ENCODE measurements around the gene TMEM207. TPM values are rescaled to one million over a fixed set of nuclear protein-coding genes. Genes with fewer than 3 reads are reported as not detected.
A peak's percentile ranks its signal among the peaks of the same experiment; 100 is the strongest.

Gene TMEM207
- total RNA-seq, 1 experiment from 2014 or later, result not detected

DNA sequence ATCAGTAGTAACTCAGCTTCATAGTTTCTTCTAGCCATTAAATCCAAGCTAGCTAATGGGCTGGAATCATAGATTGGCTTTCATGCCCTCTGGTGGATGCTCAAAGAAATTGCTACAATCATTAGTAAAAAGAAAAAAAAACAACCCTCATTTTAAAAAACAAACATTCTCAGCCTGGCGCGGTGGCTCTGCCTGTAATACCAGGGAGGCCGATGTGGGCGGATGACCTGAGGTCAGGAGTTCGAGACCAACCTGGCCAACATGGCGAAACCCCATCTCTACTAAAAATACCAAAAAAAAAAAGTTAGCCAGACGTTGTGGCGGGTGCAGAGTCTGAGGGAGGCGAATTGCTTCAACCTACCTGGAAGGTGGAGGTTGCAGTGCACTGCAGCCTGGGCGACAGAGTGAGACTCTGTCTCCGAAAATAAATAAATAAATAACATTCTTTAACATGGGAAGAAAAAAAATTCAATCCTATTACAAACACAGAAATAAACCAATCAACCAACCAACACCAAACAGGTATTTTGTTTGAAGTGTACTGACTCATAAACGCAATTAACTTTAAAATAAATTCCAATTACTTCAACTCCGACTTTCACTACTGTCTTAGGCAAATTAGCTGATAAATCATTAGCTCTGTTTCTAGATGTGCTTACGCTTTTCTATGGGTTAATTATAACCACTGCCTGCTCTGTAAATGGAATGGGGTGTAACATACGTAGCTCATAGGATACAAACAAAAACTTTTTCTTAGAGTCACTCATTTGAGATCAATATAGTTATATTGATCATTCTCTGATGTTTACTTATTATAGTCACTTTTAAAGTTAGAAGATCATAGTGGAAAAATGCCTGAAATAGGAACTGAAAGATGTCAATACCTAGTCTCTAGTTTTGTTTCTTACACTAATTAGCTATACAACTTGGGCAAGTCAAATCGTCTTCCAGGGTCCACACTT is 24.9 kb downstream of the TMEM207 start:
- CTCF ChIA-PET, result interaction anchor here (0.6 to 1.5 kb wide), 9 partner anchors 11 to 471 kb away, joined by 3 to 12 read pairs (median 4); partner anchors contain the start of genes CLDN1 and IL1RAP
- TF ChIP-seq, protein P1, sequence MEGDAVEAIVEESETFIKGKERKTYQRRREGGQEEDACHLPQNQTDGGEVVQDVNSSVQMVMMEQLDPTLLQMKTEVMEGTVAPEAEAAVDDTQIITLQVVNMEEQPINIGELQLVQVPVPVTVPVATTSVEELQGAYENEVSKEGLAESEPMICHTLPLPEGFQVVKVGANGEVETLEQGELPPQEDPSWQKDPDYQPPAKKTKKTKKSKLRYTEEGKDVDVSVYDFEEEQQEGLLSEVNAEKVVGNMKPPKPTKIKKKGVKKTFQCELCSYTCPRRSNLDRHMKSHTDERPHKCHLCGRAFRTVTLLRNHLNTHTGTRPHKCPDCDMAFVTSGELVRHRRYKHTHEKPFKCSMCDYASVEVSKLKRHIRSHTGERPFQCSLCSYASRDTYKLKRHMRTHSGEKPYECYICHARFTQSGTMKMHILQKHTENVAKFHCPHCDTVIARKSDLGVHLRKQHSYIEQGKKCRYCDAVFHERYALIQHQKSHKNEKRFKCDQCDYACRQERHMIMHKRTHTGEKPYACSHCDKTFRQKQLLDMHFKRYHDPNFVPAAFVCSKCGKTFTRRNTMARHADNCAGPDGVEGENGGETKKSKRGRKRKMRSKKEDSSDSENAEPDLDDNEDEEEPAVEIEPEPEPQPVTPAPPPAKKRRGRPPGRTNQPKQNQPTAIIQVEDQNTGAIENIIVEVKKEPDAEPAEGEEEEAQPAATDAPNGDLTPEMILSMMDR (IDR thresholded peaks at IDR 0.05; ENCODE audit: insufficient read depth in 1 of 2, low read depth in 1 of 2, low read length in 1 of 2, severe bottlenecking in 1 of 2, unreplicated experiment in 1 of 2), result peak; percentile 57 to 66
- BruUV-seq (replicated peaks), result TSS peak; percentile 100
- no peaks in the 10 kb centered on the region for H3K36me3 ChIP-seq (ENCODE audit: control insufficient read depth, insufficient read depth, low read length)
- H3K9me3 Mint-ChIP-seq (ENCODE audit: unreplicated experiment), result no peaks in the 10 kb centered on the region
- DNase-seq, result peak; percentile 75 to 76
- H3K4me1 ChIP-seq, result no peaks in the 10 kb centered on the region
- no peak overlapping the region for H3K4me3 ChIP-seq (ENCODE audit: low read depth, low read length)
- no peak overlapping the region for H3K27ac Mint-ChIP-seq (ENCODE audit: unreplicated experiment)
- H3K36me3 Mint-ChIP-seq (ENCODE audit: insufficient read depth, unreplicated experiment), result peaks cover 7% of the 10 kb centered on the region
- POLR2A ChIA-PET, result no interaction called here
- no peak overlapping the region for H3K4me3 Mint-ChIP-seq (ENCODE audit: unreplicated experiment)
- no peaks in the 10 kb centered on the region for H3K4me1 Mint-ChIP-seq (ENCODE audit: low read depth, unreplicated experiment)
- no peaks in the 10 kb centered on the region for H3K27me3 ChIP-seq (replicated peaks; ENCODE audit: control insufficient read depth, insufficient read depth, low read length)
- H3K27me3 Mint-ChIP-seq (ENCODE audit: insufficient read depth, unreplicated experiment), result peaks cover 2% of the 10 kb centered on the region
- intact Hi-C loops (cut with micrococcal nuclease; ENCODE audit: unreplicated experiment), result loop anchor here (1.0 to 5.0 kb wide), 5 partner anchors 40 to 463 kb away; partner anchors contain the start of gene CLDN1
- no peaks in the 10 kb centered on the region for H3K9me3 ChIP-seq

DNA sequence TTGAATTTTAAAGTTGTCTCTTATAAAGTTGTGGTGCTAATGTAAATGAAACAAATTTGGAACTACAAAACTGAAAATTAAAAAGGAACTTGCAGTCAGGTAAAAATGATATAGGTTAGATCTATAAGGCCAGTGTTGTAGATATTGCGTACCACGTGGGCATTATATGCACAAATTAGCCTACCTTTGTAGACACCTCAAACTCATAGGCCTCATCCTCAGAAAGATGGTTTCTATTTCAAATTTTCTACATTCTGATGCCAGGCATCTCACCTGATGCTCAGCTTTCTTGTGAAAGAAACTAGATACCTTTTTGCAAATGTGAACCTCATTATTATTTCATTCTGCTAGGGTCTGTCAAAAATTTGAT is 25.6 kb downstream of the TMEM207 start:
- no peak for DNase-seq
- no peaks in the 10 kb centered on the region for H3K27me3 ChIP-seq (replicated peaks; ENCODE audit: control insufficient read depth, insufficient read depth, low read length)
- POLR2A ChIA-PET, result no interaction called here
- intact Hi-C loops (cut with micrococcal nuclease; ENCODE audit: unreplicated experiment), result loop anchor here (1.0 to 5.0 kb wide), 5 partner anchors 40 to 463 kb away; partner anchors contain the start of gene CLDN1
- no peak overlapping the region for H3K27ac Mint-ChIP-seq (ENCODE audit: unreplicated experiment)
- H3K27me3 Mint-ChIP-seq (ENCODE audit: insufficient read depth, unreplicated experiment), result peaks cover 2% of the 10 kb centered on the region
- H3K36me3 Mint-ChIP-seq (ENCODE audit: insufficient read depth, unreplicated experiment), result peaks cover 7% of the 10 kb centered on the region
- no peak overlapping the region for H3K4me3 ChIP-seq (ENCODE audit: low read depth, low read length)
- BruUV-seq (replicated peaks), result no TSS peak
- no peak overlapping the region for H3K4me3 Mint-ChIP-seq (ENCODE audit: unreplicated experiment)
- no peaks in the 10 kb centered on the region for H3K9me3 Mint-ChIP-seq (ENCODE audit: unreplicated experiment)
- TF ChIP-seq, protein P1 (IDR thresholded peaks at IDR 0.05; ENCODE audit: insufficient read depth in 1 of 2, low read depth in 1 of 2, low read length in 1 of 2, severe bottlenecking in 1 of 2, unreplicated experiment in 1 of 2), result no peak
- CTCF ChIA-PET, result interaction anchor here (0.6 to 1.5 kb wide), 9 partner anchors 10 to 471 kb away, joined by 3 to 12 read pairs (median 4); partner anchors contain the start of genes CLDN1 and IL1RAP
- H3K4me1 ChIP-seq, result no peaks in the 10 kb centered on the region
- H3K9me3 ChIP-seq, result no peaks in the 10 kb centered on the region
- H3K4me1 Mint-ChIP-seq (ENCODE audit: low read depth, unreplicated experiment), result no peaks in the 10 kb centered on the region
- no peaks in the 10 kb centered on the region for H3K36me3 ChIP-seq (ENCODE audit: control insufficient read depth, insufficient read depth, low read length)

DNA sequence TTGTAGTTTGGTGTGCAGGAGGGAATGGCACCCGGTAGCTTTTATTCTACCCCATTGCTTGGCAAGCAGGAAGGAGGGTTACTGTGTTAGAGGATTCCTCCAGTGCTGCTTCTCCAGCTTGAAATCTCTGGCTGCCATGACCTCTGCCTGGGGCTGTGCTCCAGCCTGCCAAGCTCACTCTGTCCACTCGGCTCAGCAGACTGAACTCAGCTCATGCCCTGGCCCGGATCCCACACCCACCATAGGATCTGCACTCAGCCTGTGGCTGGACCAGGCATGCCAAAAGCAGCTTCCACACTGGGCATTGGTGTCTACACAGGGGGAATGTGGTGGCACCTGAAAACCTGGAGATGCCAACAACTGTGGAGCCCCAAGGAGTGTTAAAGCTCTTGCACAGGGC is 35.4 kb downstream of the TMEM207 start:
- CTCF ChIA-PET, result interaction anchor here (1.0 kb wide), 1 partner anchor 10 kb away, joined by 5 read pairs; no protein-coding TSS in a partner anchor
- intact Hi-C loops (cut with micrococcal nuclease; ENCODE audit: unreplicated experiment), result no loop called here

More for the DNA sequence above, 35.4 kb downstream of the TMEM207 start:
- no TSS peak for BruUV-seq (replicated peaks)
- Mint-ChIP-seq H3K4me3 (ENCODE audit: unreplicated experiment) (no peak overlapping the region), H3K4me1 (ENCODE audit: low read depth, unreplicated experiment) (no peaks in the 10 kb centered on the region), H3K27me3 (ENCODE audit: insufficient read depth, unreplicated experiment) (no peaks in the 10 kb centered on the region), H3K27ac (ENCODE audit: unreplicated experiment) (no peak overlapping the region), H3K9me3 (ENCODE audit: unreplicated experiment) (no peaks in the 10 kb centered on the region), H3K36me3 (ENCODE audit: insufficient read depth, unreplicated experiment) (no peaks in the 10 kb centered on the region)
- Histone ChIP-seq H3K36me3 (ENCODE audit: control insufficient read depth, insufficient read depth, low read length) (no peaks in the 10 kb centered on the region), H3K9me3 (no peaks in the 10 kb centered on the region), H3K4me1 (no peaks in the 10 kb centered on the region), H3K27me3 (replicated peaks; ENCODE audit: control insufficient read depth, insufficient read depth, low read length) (no peaks in the 10 kb centered on the region), H3K4me3 (ENCODE audit: low read depth, low read length) (no peak overlapping the region)
- POLR2A ChIA-PET, result no interaction called here
- no peak for DNase-seq
- TF ChIP-seq, protein P1 (IDR thresholded peaks at IDR 0.05; ENCODE audit: insufficient read depth in 1 of 2, low read depth in 1 of 2, low read length in 1 of 2, severe bottlenecking in 1 of 2, unreplicated experiment in 1 of 2), result no peak
